Mucosa of stomach (tissue), 1 donor: ENCODE results near the gene SNRNP200.
"Not testable (repeated sequence)": the region's sequence is repeated elsewhere in the genome, so short reads cannot be mapped to it uniquely, and the experiment has no call there.

ENCODE experiments used
- H3K27me3 ChIP-seq: one replicate; pipeline ENCODE4 v1.7.0; 2013; ENCODE audit warnings: mild to moderate bottlenecking, low read length; ENCODE audit not compliant: control insufficient read depth, insufficient read depth
- H3K36me3 ChIP-seq: one replicate; pipeline ENCODE4 v1.7.0; 2013; ENCODE audit warnings: low read length; ENCODE audit not compliant: control insufficient read depth, insufficient read depth
- H3K4me1 ChIP-seq: one replicate; pipeline ENCODE4 v1.7.0; 2013; ENCODE audit warnings: mild to moderate bottlenecking, low read length; ENCODE audit not compliant: control insufficient read depth, insufficient read depth
- H3K4me3 ChIP-seq: one replicate; pipeline ENCODE4 v1.7.0; 2013; ENCODE audit warnings: low read length
- H3K9ac ChIP-seq: one replicate; pipeline ENCODE4 v1.7.0; 2013; ENCODE audit warnings: mild to moderate bottlenecking, low read length, moderate library complexity
- H3K9me3 ChIP-seq: one replicate; pipeline ENCODE4 v1.7.0; 2013; ENCODE audit warnings: mild to moderate bottlenecking, low read length, moderate library complexity; ENCODE audit not compliant: control insufficient read depth
- donor health status: Pancreatic carcinoma.

Gene SNRNP200

GRCh38 chr2:96265349-96265839 lies 40.0 kb downstream of the SNRNP200 start:
- Histone ChIP-seq H3K9ac (peak overlapping the region; percentile 93), H3K4me3 (peak overlapping the region; percentile 73), H3K27me3 (no peaks in the 10 kb centered on the region), H3K36me3 (peaks cover 8% of the 10 kb centered on the region), H3K4me1 (peaks cover 43% of the 10 kb centered on the region), H3K9me3 (no peaks in the 10 kb centered on the region)

GRCh38 chr2:96264656-96265348 lies 40.5 kb downstream of the SNRNP200 start:
- peaks cover 8% of the 10 kb centered on the region for H3K36me3 ChIP-seq
- H3K27me3 ChIP-seq = no peaks in the 10 kb centered on the region
- peak overlapping the region; percentile 73 for H3K4me3 ChIP-seq
- H3K9me3 ChIP-seq = no peaks in the 10 kb centered on the region
- peak overlapping the region; percentile 93 for H3K9ac ChIP-seq
- peaks cover 49% of the 10 kb centered on the region for H3K4me1 ChIP-seq

GRCh38 chr2:96264086-96264485 lies 41.3 kb downstream of the SNRNP200 start:
- Histone ChIP-seq H3K27me3 (no peaks in the 10 kb centered on the region), H3K4me3 (no peak overlapping the region), H3K9me3 (no peaks in the 10 kb centered on the region), H3K4me1 (peaks cover 56% of the 10 kb centered on the region), H3K36me3 (peaks cover 4% of the 10 kb centered on the region), H3K9ac (no peak overlapping the region)

- no peaks in the 10 kb centered on the region for H3K27me3 ChIP-seq
- peaks cover 65% of the 10 kb centered on the region for H3K4me1 ChIP-seq
- H3K36me3 ChIP-seq = peaks cover 5% of the 10 kb centered on the region
- no peak overlapping the region for H3K9ac ChIP-seq
- no peak overlapping the region for H3K4me3 ChIP-seq
- H3K9me3 ChIP-seq = no peaks in the 10 kb centered on the region
Measured at GRCh38 chr2:96262306-96262705, 43.0 kb downstream of the SNRNP200 start.

GRCh38 chr2:96261328-96262003 lies 43.9 kb downstream of the SNRNP200 start:
- Histone ChIP-seq H3K4me3 (no peak overlapping the region), H3K9me3 (no peaks in the 10 kb centered on the region), H3K36me3 (peaks cover 5% of the 10 kb centered on the region), H3K27me3 (no peaks in the 10 kb centered on the region), H3K4me1 (peaks cover 60% of the 10 kb centered on the region), H3K9ac (peak overlapping the region; percentile 58)

- peak overlapping the region; percentile 27 for H3K4me3 ChIP-seq
- peaks cover 60% of the 10 kb centered on the region for H3K4me1 ChIP-seq
- H3K36me3 ChIP-seq = peaks cover 5% of the 10 kb centered on the region
- H3K9me3 ChIP-seq = no peaks in the 10 kb centered on the region
- H3K27me3 ChIP-seq = no peaks in the 10 kb centered on the region
- H3K9ac ChIP-seq = peak overlapping the region; percentile 58
Measured at GRCh38 chr2:96260387-96261260, 44.7 kb downstream of the SNRNP200 start.

GRCh38 chr2:96259497-96259921 lies 45.8 kb downstream of the SNRNP200 start:
- Histone ChIP-seq H3K4me3 (no peak overlapping the region), H3K36me3 (peaks cover 15% of the 10 kb centered on the region), H3K9me3 (no peaks in the 10 kb centered on the region), H3K27me3 (no peaks in the 10 kb centered on the region), H3K9ac (no peak overlapping the region), H3K4me1 (peaks cover 57% of the 10 kb centered on the region)

- peak overlapping the region; percentile 28 for H3K9ac ChIP-seq
- H3K4me3 ChIP-seq = no peak overlapping the region
- H3K27me3 ChIP-seq = no peaks in the 10 kb centered on the region
- no peaks in the 10 kb centered on the region for H3K9me3 ChIP-seq
- peaks cover 47% of the 10 kb centered on the region for H3K4me1 ChIP-seq
- peaks cover 24% of the 10 kb centered on the region for H3K36me3 ChIP-seq
Measured at GRCh38 chr2:96258166-96259022, 47.0 kb downstream of the SNRNP200 start.

- Histone ChIP-seq H3K36me3 (peaks cover 25% of the 10 kb centered on the region), H3K4me1 (peaks cover 47% of the 10 kb centered on the region), H3K9ac (peak overlapping the region; percentile 28)
- not testable (repeated sequence) for H3K27me3 ChIP-seq, H3K4me3 ChIP-seq, H3K9me3 ChIP-seq
Measured at GRCh38 chr2:96257744-96258143, 47.6 kb downstream of the SNRNP200 start.

- H3K4me3 ChIP-seq = no peak overlapping the region
- H3K36me3 ChIP-seq = peaks cover 32% of the 10 kb centered on the region
- no peak overlapping the region for H3K9ac ChIP-seq
- no peaks in the 10 kb centered on the region for H3K9me3 ChIP-seq
- no peaks in the 10 kb centered on the region for H3K27me3 ChIP-seq
- peaks cover 38% of the 10 kb centered on the region for H3K4me1 ChIP-seq
Measured at GRCh38 chr2:96256611-96257113, 48.7 kb downstream of the SNRNP200 start.

GRCh38 chr2:96254571-96254970 lies 50.8 kb downstream of the SNRNP200 start:
- H3K9ac ChIP-seq = no peak overlapping the region
- no peaks in the 10 kb centered on the region for H3K9me3 ChIP-seq
- peaks cover 32% of the 10 kb centered on the region for H3K36me3 ChIP-seq
- H3K4me1 ChIP-seq = peaks cover 17% of the 10 kb centered on the region
- no peak overlapping the region for H3K4me3 ChIP-seq
- H3K27me3 ChIP-seq = no peaks in the 10 kb centered on the region
